Measurements from ENCODE around the gene SLC4A5. TPM values are rescaled to one million over a fixed set of nuclear protein-coding genes. Genes with fewer than 3 reads are reported as not detected.

Gene SLC4A5
- total and polyA plus RNA-seq, 8 donors, result 0.12 to 4.8 (median 0.58) TPM; not detected in 1

DNA sequence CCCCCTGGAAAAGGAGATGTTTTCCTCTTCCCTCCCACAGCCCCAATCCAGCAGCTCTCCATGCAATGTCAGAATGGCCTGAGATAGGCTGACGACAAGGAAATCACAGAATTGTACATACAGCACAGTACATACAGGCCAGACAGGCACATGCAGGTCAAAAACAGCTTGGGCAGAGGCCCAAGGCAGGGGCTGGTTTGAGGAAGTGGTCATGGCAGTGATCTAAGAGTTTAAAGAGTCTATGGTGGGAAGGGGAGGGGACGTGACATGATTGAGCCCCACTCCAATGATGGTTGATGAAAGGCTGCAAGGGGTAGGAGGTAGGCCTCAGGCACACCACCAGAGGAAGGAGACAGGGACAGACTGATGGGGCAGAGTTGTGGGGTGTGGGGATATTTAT, 32.6 kb upstream of the SLC4A5 start:
- no peaks in the 10 kb centered on the region for H3K9me3 ChIP-seq
- H3K4me1 ChIP-seq, result peaks cover 33 to 66% (median 45%) of the 10 kb centered on the region in 4 donors
- TF ChIP-seq EP300 (IDR thresholded peaks at IDR 0.05), result no peak
- TF ChIP-seq, protein P1, sequence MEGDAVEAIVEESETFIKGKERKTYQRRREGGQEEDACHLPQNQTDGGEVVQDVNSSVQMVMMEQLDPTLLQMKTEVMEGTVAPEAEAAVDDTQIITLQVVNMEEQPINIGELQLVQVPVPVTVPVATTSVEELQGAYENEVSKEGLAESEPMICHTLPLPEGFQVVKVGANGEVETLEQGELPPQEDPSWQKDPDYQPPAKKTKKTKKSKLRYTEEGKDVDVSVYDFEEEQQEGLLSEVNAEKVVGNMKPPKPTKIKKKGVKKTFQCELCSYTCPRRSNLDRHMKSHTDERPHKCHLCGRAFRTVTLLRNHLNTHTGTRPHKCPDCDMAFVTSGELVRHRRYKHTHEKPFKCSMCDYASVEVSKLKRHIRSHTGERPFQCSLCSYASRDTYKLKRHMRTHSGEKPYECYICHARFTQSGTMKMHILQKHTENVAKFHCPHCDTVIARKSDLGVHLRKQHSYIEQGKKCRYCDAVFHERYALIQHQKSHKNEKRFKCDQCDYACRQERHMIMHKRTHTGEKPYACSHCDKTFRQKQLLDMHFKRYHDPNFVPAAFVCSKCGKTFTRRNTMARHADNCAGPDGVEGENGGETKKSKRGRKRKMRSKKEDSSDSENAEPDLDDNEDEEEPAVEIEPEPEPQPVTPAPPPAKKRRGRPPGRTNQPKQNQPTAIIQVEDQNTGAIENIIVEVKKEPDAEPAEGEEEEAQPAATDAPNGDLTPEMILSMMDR (IDR thresholded peaks at IDR 0.05), result no peak
- TF ChIP-seq POLR2A (IDR thresholded peaks at IDR 0.05), result no peak
- TF ChIP-seq POLR2AphosphoS5 (IDR thresholded peaks at IDR 0.05), result no peak
- H3K4me3 ChIP-seq, result no peak overlapping the region
- no peak overlapping the region for H3K27ac ChIP-seq
- intact Hi-C loops (cut with DNase I; ENCODE audit: low total_unique reads), result no loop called here
- WGBS, 5 donors, result 78 to 89% (median 84%) methylated on average over 2 of the region's 2 CpGs
- no peak for DNase-seq
- no peaks in the 10 kb centered on the region for H3K27me3 ChIP-seq
- H3K36me3 ChIP-seq, result peaks cover 27 to 49% (median 37%) of the 10 kb centered on the region in 4 donors

DNA sequence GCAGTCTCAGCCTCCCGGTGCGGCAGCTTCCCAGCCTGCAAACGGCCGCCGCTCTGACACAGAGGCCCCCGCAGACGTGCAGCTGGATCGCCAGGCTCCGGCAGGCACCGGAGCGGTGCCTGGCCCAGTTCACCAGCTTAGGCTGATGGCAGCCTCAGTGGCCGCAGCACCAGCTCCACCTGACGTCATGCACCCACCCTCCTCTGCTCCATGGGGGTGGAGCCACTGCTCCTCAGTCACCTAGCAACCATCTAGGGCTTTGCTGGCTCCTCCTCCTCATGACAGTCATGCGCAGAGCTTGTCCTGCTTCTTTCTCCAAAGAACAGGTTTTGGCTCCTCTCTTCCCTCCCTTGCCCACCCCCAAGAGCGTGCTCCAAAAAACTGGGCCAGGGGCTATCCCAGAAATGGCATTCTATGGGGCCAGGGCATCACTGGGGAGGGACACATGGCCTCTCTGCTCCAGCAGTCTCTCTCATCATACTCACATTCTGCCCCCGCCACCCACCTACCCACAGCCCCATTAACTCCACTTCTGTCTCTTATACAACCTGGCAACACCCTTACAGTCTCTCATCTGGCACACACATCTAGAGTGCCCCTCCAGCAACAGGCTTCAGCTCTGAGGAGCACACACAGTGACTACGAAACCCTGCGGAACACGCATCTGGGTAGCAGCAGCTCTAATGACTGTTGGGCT, 31.4 kb upstream of the SLC4A5 start:
- TF ChIP-seq, protein P1 (IDR thresholded peaks at IDR 0.05), result no peak
- peak in 1 of 3 donors; percentile 55 for TF ChIP-seq POLR2AphosphoS5 (IDR thresholded peaks at IDR 0.05)
- intact Hi-C loops (cut with DNase I; ENCODE audit: low total_unique reads), result no loop called here
- Histone ChIP-seq H3K9me3 (no peaks in the 10 kb centered on the region), H3K4me1 (peaks cover 22 to 55% (median 33%) of the 10 kb centered on the region in 4 donors), H3K36me3 (peaks cover 39 to 61% (median 49%) of the 10 kb centered on the region in 4 donors), H3K27me3 (no peaks in the 10 kb centered on the region), H3K4me3 (peak overlapping the region; percentile 39 to 45 (median 42)), H3K27ac (peak overlapping the region; percentile 40 to 81 (median 68))
- 38 to 59% (median 45%) methylated on average over 17 to 19 of the region's 19 CpGs for WGBS, 5 donors
- peak; percentile 71 to 95 for DNase-seq

DNA sequence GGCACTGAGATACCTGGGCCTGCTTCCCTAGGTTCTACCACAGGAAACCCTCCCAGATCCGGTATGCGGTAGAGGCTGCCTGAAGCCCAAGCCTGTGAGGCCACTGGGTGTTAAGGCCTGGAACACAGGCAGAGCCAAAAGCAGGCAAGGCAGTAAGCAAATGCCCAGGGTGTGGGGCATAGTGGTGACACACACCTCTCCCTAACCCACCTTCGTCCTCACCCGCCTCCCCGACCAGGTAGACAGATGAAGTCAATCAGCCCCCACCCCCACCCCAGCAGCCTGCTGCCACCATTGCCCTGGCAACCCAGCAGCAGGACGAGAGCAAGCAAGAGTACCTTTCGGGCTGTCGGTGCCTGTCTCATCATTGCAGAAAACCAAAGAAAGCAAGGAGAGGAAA, 30.8 kb upstream of the SLC4A5 start:
- peak in 1 of 2 donors; percentile 29 for DNase-seq
- no peaks in the 10 kb centered on the region for H3K9me3 ChIP-seq
- peak overlapping the region; percentile 40 to 81 (median 68) for H3K27ac ChIP-seq
- peaks cover 46 to 68% (median 56%) of the 10 kb centered on the region in 4 donors for H3K36me3 ChIP-seq
- TF ChIP-seq, protein P1 (IDR thresholded peaks at IDR 0.05), result no peak
- TF ChIP-seq EP300 (IDR thresholded peaks at IDR 0.05), result no peak
- TF ChIP-seq POLR2A (IDR thresholded peaks at IDR 0.05), result no peak
- no peak for TF ChIP-seq POLR2AphosphoS5 (IDR thresholded peaks at IDR 0.05)
- H3K4me1 ChIP-seq, result peaks cover 15 to 48% (median 27%) of the 10 kb centered on the region in 4 donors
- no peaks in the 10 kb centered on the region for H3K27me3 ChIP-seq
- intact Hi-C loops (cut with DNase I; ENCODE audit: low total_unique reads), result no loop called here
- WGBS, 5 donors, result 72 to 85% (median 79%) methylated on average over 8 of the region's 8 CpGs
- H3K4me3 ChIP-seq, result peak overlapping the region; percentile 39 to 45 (median 42)

DNA sequence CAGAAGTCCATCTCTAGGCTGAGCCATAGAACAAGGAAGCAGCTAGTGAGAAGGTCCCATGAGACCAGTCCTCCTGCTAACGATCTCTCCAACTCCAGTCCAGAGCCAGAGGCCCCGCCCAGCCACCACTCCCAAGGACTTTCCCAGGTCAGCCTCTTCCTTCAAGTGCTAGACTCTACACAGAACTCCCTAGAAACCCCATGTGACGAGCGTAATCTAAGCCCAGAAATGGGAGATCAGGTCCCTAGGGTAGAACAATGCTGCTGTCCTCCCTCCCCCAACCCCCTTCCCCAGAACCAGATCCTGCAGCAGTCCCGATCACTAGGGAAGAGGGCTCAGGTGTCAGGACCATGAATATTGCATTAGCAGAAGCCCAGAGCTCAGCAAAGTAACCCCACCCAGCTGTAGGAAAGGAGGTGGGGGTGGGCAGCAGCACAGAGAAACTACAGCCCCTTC, 30.0 kb upstream of the SLC4A5 start:
- Histone ChIP-seq H3K27ac (peak overlapping the region in 4 of 5 donors; percentile 67 to 81 (median 71)), H3K4me3 (no peak overlapping the region), H3K4me1 (peaks cover 15 to 41% (median 25%) of the 10 kb centered on the region in 4 donors), H3K27me3 (no peaks in the 10 kb centered on the region), H3K36me3 (peaks cover 53 to 74% (median 63%) of the 10 kb centered on the region in 4 donors), H3K9me3 (no peaks in the 10 kb centered on the region)
- intact Hi-C loops (cut with DNase I; ENCODE audit: low total_unique reads), result no loop called here
- 36 to 57% (median 52%) methylated on average over 5 of the region's 5 CpGs for WGBS, 5 donors
- TF ChIP-seq POLR2A (IDR thresholded peaks at IDR 0.05) (no peak), POLR2AphosphoS5 (IDR thresholded peaks at IDR 0.05) (peak in 1 of 3 donors; percentile 25), EP300 (IDR thresholded peaks at IDR 0.05) (no peak)
- peak; percentile 73 to 84 for DNase-seq
